ENCODE data around the gene AVPI1. TPM values are rescaled to one million over a fixed set of nuclear protein-coding genes. Genes with fewer than 3 reads are reported as not detected.

AVPI1 gene
- total and polyA plus RNA-seq, 2 of the 13 experiments (the other 11 are each of a cell fraction or from before 2014, with no cell fraction given) = 39.8 to 61.2 TPM

- TF ChIP-seq CCDC6 (CRISPR knock-in tag; IDR thresholded peaks at IDR 0.05) (no peak), HMG20B (CRISPR knock-in tag; conservative IDR thresholded peaks at IDR 0.05) (no peak), ZNF691 (CRISPR knock-in tag; IDR thresholded peaks at IDR 0.05; ENCODE audit: borderline replicate concordance, low read depth) (no peak), CTCF (CRISPR knock-in tag; IDR thresholded peaks at IDR 0.05) (peak; percentile 72), TEAD3 (CRISPR knock-in tag; optimal IDR thresholded peaks at IDR 0.05; ENCODE audit: borderline replicate concordance) (peak; percentile 68), ELF3 (CRISPR knock-in tag; IDR thresholded peaks at IDR 0.05) (peak; percentile 11; the same call in 1 of the 2 replicates), ZBTB26 (CRISPR knock-in tag; IDR thresholded peaks at IDR 0.05; ENCODE audit: borderline replicate concordance) (peak; percentile 36; the same call in 1 of the 2 replicates), E2F5 (CRISPR knock-in tag; conservative IDR thresholded peaks at IDR 0.05) (no peak), ZNF660 (CRISPR knock-in tag; IDR thresholded peaks at IDR 0.05; ENCODE audit: borderline replicate concordance, low read depth) (no peak), RFXAP (CRISPR knock-in tag; IDR thresholded peaks at IDR 0.05; ENCODE audit: borderline replicate concordance) (no peak), CREB1 (IDR thresholded peaks at IDR 0.05) (no peak), CREB1 (CRISPR knock-in tag; IDR thresholded peaks at IDR 0.05) (no peak), CBX5 (CRISPR knock-in tag; IDR thresholded peaks at IDR 0.05; ENCODE audit: borderline replicate concordance) (no peak), SMAD1 (CRISPR knock-in tag; IDR thresholded peaks at IDR 0.05; ENCODE audit: borderline replicate concordance, low read depth) (no peak), ZNF773 (CRISPR knock-in tag; IDR thresholded peaks at IDR 0.05; ENCODE audit: borderline replicate concordance) (no peak), ZNF274 (CRISPR knock-in tag; IDR thresholded peaks at IDR 0.05) (no peak), WIZ (CRISPR knock-in tag; IDR thresholded peaks at IDR 0.05) (no peak), SAP130 (CRISPR knock-in tag; IDR thresholded peaks at IDR 0.05; ENCODE audit: low read depth) (no peak), ZNF850 (CRISPR knock-in tag; conservative IDR thresholded peaks at IDR 0.05) (no peak), ZNF17 (CRISPR knock-in tag; IDR thresholded peaks at IDR 0.05) (no peak), ZNF264 (CRISPR knock-in tag; IDR thresholded peaks at IDR 0.05) (no peak), PAX8 (CRISPR knock-in tag; IDR thresholded peaks at IDR 0.05; ENCODE audit: borderline replicate concordance) (no peak), FLYWCH1 (CRISPR knock-in tag; IDR thresholded peaks at IDR 0.05) (no peak), ARNT (IDR thresholded peaks at IDR 0.05) (no peak), ZNF878 (CRISPR knock-in tag; IDR thresholded peaks at IDR 0.05) (no peak), HDAC1 (CRISPR knock-in tag; IDR thresholded peaks at IDR 0.05) (no peak), POLR2AphosphoS5 (IDR thresholded peaks at IDR 0.05; ENCODE audit: low read depth, low read length) (no peak)
Measured at GRCh38 chr10:97708976-97709946, 22.2 kb upstream of the AVPI1 start (continued).

Data from HepG2 (cell line).